Activated effector memory CD4-positive, alpha-beta T cell treated with Interleukin-2 at 50 U/mL for 16 hours (primary cell): Measurements from ENCODE around the gene GRK1.

ENCODE experiments used
- DNase-seq: peaks from one replicate; pipeline ENCODE4 v3.0.0-alpha.2; 2020

The GRK1 gene

DNA sequence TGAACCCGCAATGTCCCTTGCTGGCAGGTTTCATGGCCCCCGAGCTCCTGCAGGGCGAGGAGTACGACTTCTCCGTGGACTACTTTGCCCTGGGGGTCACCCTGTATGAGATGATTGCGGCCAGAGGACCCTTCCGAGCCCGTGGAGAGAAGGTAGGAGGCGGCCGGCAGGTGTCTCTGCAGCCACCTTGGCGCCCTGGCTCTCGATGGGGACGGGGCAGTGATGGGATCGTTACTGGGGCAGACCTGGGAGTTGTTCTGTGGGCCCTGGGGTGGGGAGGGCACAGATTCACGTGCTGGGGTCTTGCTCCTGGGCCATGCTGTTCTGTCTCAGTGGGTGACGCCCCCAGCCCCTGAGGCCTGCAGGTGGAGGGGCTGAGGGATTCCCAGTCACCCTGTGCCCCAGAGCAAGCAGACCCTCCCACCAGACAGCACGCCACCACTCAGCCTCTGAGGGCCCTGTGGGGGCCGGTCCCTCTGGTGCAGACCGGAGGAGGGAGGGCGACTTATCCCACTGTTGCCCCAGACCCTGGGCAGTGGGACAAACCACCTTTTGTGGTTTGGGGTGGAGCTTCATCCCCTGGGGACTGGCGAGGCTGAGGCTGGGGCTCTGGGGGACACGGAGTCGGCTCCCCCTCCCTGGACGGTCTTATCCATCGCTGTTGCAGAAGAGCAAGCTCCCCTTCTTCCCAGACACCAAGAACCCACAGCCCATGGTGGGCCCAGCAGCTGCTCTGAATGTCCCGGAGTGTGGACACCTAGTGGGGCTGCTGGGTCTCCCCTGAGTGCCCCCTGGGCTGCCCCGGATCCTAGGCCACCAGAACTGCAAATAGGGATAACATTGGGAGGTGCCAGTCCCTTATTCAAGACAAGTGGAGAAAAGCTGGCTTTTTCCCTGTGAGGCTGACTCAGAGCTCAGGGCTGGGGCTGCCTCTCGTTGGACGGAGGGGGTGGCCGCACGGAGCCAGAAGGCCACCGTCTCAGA, 64.5 kb downstream of the GRK1 start:
- no peak for DNase-seq

GRCh38 chr13:113732176-113732960, 65.3 kb downstream of the GRK1 start:
- no peak for DNase-seq

- DNase-seq = no peak
These were observed 66.2 kb downstream of the GRK1 start for GRCh38 chr13:113732961-113733950.

GRCh38 chr13:113734099-113734825, 67.2 kb downstream of the GRK1 start:
- DNase-seq = no peak

GRCh38 chr13:113734826-113735125, 67.8 kb downstream of the GRK1 start:
- no peak for DNase-seq

- no peak for DNase-seq
These were observed 68.2 kb downstream of the GRK1 start for GRCh38 chr13:113735194-113735593.

GRCh38 chr13:113735750-113736149, 68.7 kb downstream of the GRK1 start:
- no peak for DNase-seq

DNA sequence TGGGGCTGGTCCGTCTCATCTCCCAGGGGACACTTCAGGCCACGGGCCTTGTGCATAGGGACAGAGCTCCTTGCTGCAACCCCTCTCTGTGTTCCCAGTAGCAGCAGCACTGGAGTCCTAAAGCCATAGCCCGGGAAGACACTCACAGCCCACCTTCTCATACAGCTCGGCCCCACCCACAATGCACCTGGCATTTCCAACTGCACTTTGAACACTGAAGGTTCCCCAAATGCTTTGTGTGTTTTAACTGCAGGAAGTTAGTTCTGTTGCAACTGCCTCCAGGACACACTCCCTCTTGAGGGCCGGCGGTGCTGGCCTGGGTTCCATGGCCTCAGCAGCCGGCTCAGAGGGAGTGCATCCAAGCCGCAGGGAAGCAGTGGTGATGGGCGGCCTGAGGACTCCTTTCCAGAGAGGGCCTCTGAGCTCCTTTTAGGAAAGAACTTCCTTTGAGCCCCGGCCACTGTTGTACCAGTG, 69.3 kb downstream of the GRK1 start:
- DNase-seq = no peak

GRCh38 chr13:113737803-113738202, 70.8 kb downstream of the GRK1 start:
- DNase-seq = no peak

- DNase-seq = no peak
These were observed 72.7 kb downstream of the GRK1 start for GRCh38 chr13:113739527-113740285.

DNA sequence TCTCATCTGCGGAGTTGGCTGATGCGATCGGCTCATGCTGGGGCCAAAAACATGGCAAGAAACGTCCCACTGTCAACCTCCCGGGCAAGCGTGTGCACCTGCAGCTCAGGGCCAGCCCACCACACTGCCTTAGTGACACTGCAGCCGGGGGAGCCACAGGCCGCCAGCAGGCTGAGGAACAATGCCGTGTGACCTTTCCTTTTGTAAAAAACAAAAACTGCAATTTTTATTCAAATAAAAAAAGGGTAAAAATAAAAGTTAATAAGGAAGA, 73.2 kb downstream of the GRK1 start:
- DNase-seq = no peak

- DNase-seq = no peak
These were observed 73.6 kb downstream of the GRK1 start for GRCh38 chr13:113740661-113741060.

DNA sequence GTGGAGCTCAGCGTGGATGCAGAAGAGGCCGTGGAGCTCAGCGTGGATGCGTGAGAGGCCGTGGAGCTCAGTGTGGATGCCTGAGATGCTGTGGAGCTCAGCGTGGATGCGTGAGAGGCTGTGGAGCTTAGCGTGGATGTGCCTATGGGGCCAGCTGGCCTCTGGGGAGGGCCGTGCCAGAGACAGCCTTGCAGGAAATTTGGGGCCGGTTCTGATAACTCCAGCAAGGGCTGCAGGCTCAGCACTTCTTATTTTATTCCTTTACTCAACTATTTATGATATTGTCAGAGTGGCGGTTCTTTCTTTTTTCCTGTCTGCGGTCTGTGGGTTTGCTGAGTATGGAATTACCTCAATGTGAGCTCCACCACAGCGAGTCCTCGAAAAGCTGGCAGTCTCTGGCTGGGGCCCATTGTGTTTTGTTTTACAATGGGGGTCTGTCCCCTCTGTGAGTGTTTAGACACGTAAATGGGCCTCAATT, 74.2 kb downstream of the GRK1 start:
- no peak for DNase-seq

GRCh38 chr13:113742000-113742441, 75.0 kb downstream of the GRK1 start:
- DNase-seq = no peak

DNA sequence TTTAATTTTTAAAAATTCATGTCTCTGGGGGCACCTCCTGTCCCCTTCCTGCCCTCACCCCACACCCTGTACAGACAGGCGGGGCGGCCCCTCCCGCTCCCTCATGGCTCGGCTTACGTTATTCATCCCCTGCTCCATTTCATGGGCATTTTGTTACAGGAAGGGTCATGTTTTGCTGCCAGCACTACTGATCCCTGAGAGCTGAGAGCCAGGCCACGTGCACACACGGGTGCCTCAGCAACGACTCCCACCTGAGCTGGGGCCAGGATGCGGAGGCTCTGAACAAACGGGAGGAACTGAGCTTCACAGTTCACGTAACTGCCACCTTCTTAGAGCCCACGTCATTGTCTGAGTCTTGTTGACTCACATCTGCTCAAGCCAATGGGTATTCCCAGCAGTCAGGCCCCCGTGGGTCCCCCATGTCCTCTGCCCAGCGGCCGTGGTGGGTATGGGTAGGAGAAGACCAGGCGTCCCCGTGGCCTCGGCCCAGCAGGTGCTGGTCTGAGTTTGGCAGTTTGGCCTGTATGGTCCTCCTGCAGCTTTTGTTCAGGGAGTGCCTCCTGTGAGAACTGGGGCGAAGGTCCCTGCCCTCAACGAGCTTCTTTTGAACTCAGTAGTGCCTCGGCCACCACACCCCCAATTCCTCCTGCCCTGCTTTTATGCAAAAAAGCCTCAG, 75.6 kb downstream of the GRK1 start:
- DNase-seq = no peak

- no peak for DNase-seq
These were observed 76.6 kb downstream of the GRK1 start for GRCh38 chr13:113743366-113744195.

- no peak for DNase-seq
These were observed 77.4 kb downstream of the GRK1 start for GRCh38 chr13:113744197-113745000.

DNA sequence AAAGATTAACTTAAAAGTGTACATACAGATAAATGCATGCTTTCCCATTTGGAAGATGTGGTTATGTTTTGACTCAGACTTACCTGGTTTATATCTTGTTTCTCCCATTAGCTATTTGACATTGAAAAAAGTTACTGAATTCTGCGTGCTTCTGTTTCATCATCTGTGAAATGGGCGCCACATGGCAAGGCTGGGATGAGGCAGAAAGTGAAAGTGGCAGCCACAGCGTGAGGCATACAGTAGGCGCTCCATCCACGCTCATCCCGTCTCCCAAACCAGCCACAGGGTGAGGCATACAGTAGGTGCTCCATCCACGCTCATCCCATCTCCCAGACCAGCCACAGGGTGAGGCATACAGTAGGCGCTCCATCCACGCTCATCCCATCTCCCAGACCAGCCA, 78.0 kb downstream of the GRK1 start:
- DNase-seq = no peak
